Measurements from ENCODE around the gene WASHC4.

WASHC4 gene

DNA sequence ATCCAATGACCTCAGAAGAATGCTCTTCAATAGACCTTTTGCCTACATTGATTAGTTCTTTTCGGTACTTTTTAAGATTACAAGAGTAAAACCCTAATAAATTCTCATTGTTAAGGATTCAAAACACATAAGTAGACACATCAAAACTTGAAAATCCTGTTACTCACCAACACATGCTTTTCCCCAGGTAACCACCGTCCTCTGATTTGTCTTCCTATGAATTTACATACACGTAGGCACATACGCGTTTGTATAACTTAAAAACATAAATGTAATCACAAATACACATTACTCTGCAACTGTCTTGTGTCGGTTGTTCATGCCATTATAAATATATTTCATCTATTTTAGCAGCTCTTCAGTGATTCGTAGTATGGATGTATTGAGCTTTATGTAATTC lies 910 bp upstream of the WASHC4 start:
- Mint-ChIP-seq H3K27me3 (peaks cover 25% of the 10 kb centered on the region), H3K36me3 (ENCODE audit: low read depth) (peaks cover 3% of the 10 kb centered on the region), H3K4me1 (peaks cover 33% of the 10 kb centered on the region), H3K9me3 (peaks cover 3% of the 10 kb centered on the region), H3K4me3 (peak overlapping the region; percentile 87), H3K27ac (no peak overlapping the region)
- no peak for DNase-seq
- ATAC-seq = no peak

DNA sequence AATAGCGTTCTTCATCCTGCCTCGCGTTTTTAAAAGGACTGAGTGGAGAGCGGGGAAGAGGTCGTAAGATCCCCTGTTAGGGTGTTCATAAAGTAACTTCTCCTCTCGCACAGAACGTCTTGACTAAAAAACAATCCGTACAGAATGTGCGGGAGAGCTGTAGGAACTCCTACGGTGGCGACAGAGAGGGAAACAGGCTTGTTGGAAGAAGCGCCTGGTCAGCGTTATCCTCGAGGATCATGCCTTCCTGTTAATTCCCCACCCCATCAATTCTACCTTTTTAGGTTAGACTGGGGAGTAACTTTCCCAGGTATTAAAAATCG lies 399 bp upstream of the WASHC4 start:
- H3K4me1 Mint-ChIP-seq = peaks cover 36% of the 10 kb centered on the region
- peaks cover 25% of the 10 kb centered on the region for H3K27me3 Mint-ChIP-seq
- ATAC-seq (peak; percentile 2), DNase-seq (no peak)
- peaks cover 8% of the 10 kb centered on the region for H3K36me3 Mint-ChIP-seq (ENCODE audit: low read depth)
- peak overlapping the region; percentile 82 for H3K27ac Mint-ChIP-seq
- peaks cover 3% of the 10 kb centered on the region for H3K9me3 Mint-ChIP-seq
- H3K4me3 Mint-ChIP-seq = peak overlapping the region; percentile 87

DNA sequence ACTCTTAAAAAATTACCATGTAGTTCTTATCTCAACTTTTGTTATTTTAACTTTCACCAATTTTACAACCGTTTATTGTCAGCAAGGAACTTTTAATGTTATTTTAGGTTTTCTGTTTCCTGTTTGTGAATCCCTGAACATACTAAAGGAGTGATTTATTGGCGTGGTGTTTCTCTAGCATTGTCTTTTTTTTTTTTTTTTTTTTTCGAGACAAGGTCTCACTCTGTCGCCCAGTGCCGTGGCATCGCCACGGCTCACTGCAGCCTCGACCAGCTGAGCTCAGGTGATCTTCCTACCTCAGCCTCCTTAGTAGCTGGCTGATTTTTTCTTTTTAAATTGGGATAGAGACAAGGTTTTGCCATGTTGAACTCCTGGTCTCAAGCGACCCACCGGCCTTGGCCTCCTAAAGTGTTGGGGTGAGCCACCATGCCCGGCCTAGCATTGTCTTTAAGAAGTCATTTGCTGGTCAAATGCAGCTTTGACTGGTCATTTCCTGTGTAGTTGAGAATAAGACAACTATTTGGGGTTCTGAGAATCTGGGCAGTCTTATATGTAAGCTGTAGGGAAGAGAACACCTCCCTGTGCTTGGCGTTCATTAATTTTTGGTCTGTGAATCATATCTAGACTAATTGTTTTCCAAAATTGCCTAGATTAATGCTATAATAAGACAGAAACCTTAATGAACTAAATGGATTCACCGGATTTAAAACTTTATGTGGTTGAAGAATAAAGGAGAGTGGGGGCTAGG lies 2.1 kb downstream of the WASHC4 start:
- H3K4me1 Mint-ChIP-seq = peaks cover 47% of the 10 kb centered on the region
- DNase-seq = no peak
- no peak for ATAC-seq
- peaks cover 3% of the 10 kb centered on the region for H3K9me3 Mint-ChIP-seq
- H3K36me3 Mint-ChIP-seq (ENCODE audit: low read depth) = peaks cover 19% of the 10 kb centered on the region
- peak overlapping the region; percentile 82 for H3K27ac Mint-ChIP-seq
- peak overlapping the region; percentile 87 for H3K4me3 Mint-ChIP-seq
- peaks cover 11% of the 10 kb centered on the region for H3K27me3 Mint-ChIP-seq

DNA sequence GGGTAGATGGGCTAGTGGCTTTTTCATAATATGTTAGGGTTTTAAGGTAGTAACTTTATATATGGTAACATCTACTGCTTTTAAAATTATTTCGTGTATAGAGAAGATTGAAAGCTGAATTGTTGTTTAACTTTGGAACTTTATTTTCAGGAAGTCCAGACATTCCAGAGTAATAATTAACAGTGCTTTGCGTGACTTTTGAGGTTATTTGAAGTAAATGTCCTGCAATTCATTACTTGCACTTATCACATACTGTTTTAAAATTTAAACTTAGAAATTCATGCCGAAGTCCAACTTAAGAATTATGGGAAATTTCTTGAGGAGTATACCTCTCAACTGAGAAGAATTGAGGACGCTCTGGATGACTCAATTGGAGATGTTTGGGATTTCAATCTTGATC lies 3.3 kb downstream of the WASHC4 start:
- ATAC-seq (no peak), DNase-seq (no peak)
- Mint-ChIP-seq H3K9me3 (no peaks in the 10 kb centered on the region), H3K27me3 (peaks cover 7% of the 10 kb centered on the region), H3K27ac (no peak overlapping the region), H3K4me1 (peaks cover 47% of the 10 kb centered on the region), H3K4me3 (no peak overlapping the region), H3K36me3 (ENCODE audit: low read depth) (peaks cover 25% of the 10 kb centered on the region)

DNA sequence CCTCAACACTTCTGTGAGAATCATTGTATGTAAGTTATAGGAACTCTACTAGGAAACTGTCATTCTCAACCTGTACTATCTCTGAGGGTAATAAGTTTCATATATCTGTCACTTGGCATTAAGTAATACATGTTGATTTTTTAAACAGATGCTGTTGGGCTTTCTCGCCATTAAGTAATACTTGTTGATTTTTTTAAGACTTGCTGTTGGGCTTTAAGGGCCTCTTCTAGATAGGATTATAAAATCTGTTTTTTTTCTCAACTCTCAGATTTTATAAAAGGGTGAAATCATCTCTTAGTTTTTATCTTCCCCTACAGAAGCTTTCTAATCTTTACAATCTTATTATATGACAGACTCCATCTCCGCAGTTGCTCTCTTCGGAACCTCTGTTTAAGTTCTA lies 5.6 kb downstream of the WASHC4 start:
- no peak overlapping the region for H3K27ac Mint-ChIP-seq
- H3K36me3 Mint-ChIP-seq (ENCODE audit: low read depth) = peaks cover 31% of the 10 kb centered on the region
- H3K9me3 Mint-ChIP-seq = no peaks in the 10 kb centered on the region
- H3K27me3 Mint-ChIP-seq = no peaks in the 10 kb centered on the region
- ATAC-seq = no peak
- H3K4me1 Mint-ChIP-seq = peaks cover 37% of the 10 kb centered on the region
- no peak for DNase-seq
- H3K4me3 Mint-ChIP-seq = no peak overlapping the region

DNA sequence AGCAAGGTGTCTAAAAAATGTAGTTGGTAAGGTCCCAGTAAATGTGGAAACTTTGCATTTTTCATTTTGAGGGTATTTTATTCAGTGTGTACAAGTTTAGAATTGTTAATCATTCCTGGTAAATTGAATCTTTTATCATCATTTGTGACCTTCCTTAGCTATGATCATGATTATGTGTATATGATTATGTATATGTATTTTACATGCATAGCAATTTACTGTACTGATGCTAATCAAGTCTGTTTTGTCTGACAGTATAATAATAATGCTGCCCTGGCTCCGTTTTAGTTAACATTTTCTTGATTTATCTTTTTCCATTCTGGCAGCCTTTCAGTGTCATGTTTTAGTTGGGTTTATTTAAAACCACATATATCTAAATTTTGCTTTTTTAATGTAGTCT lies 9.4 kb downstream of the WASHC4 start:
- no peak overlapping the region for H3K27ac Mint-ChIP-seq
- ATAC-seq (no peak), DNase-seq (no peak)
- no peaks in the 10 kb centered on the region for H3K27me3 Mint-ChIP-seq
- H3K4me1 Mint-ChIP-seq = peaks cover 13% of the 10 kb centered on the region
- no peaks in the 10 kb centered on the region for H3K9me3 Mint-ChIP-seq
- H3K36me3 Mint-ChIP-seq (ENCODE audit: low read depth) = peaks cover 44% of the 10 kb centered on the region
- H3K4me3 Mint-ChIP-seq = no peak overlapping the region

DNA sequence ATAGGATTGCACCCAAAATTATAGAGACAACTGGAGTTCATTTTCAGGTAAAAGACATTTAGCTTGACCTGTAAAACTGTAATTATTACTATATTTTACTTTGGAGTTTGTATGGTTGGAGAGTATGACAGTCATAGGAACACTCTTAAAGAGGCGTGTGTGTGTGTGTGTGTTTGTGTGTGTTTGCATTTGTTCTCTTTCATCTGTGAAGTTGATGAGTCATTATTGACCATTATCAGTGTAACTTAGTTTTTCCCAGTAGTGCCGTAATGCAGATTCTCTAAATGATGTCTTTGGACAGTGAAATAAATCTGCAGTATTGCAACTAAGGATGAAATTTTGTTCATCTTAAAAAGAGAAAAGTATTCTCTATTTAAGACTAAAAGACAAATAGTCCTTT lies 13.0 kb downstream of the WASHC4 start:
- Mint-ChIP-seq H3K36me3 (ENCODE audit: low read depth) (peaks cover 39% of the 10 kb centered on the region), H3K4me1 (no peaks in the 10 kb centered on the region), H3K4me3 (no peak overlapping the region), H3K9me3 (no peaks in the 10 kb centered on the region), H3K27me3 (no peaks in the 10 kb centered on the region), H3K27ac (no peak overlapping the region)
- DNase-seq = no peak
- ATAC-seq = no peak

DNA sequence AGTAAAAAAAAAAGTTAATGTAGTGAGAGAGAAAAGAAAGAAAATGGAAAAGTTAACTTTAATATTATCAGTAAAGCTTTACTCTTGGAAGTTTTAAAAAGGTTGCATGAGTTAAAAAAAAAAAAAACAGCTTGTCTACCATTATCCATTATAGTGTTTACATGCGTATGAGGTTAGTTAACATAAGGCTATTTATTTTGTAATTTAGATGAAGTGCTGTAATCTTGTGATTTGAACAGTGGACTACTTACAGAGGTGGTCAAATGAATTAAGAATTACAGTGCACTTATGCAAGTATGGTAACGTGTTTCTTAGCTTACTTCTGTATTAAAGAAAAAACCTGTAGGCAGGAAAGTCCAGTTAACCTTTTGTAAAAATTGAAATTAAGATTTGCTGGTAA lies 30.7 kb downstream of the WASHC4 start:
- Mint-ChIP-seq H3K27me3 (no peaks in the 10 kb centered on the region), H3K4me1 (no peaks in the 10 kb centered on the region), H3K9me3 (no peaks in the 10 kb centered on the region), H3K27ac (no peak overlapping the region), H3K36me3 (ENCODE audit: low read depth) (peaks cover 38% of the 10 kb centered on the region), H3K4me3 (no peak overlapping the region)
- no peak for DNase-seq
- no peak for ATAC-seq

DNA sequence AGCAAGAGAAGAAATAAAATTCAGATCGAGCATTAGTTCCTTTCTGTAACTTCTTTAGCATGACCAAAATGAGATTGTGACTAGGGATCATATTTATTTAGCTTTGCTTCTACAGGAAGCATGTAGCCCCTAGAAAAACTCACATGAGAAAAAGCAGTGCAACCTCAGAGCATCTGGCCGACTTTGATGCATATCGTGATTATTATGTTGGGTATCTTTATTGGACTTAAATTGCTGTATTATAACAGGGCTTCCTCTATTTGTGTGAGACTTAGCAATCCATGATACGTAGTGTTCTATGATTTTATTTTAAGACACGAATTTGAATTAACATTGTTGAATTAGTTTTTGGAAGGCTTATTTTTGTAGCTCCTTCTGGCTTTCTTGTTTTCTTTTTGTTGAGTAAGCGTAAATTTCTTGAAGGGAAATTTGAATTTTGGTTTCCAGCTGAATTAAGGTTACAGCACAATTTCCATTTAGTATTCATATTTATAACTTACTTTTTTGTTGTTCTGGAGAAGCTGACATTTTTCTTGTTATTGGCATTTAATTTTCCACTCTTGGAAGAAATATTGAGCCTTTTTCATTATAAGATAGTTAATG lies 33.9 kb downstream of the WASHC4 start:
- no peaks in the 10 kb centered on the region for H3K27me3 Mint-ChIP-seq
- H3K36me3 Mint-ChIP-seq (ENCODE audit: low read depth) = peaks cover 32% of the 10 kb centered on the region
- no peaks in the 10 kb centered on the region for H3K9me3 Mint-ChIP-seq
- no peak for ATAC-seq
- H3K27ac Mint-ChIP-seq = no peak overlapping the region
- DNase-seq = no peak
- no peaks in the 10 kb centered on the region for H3K4me1 Mint-ChIP-seq
- no peak overlapping the region for H3K4me3 Mint-ChIP-seq

DNA sequence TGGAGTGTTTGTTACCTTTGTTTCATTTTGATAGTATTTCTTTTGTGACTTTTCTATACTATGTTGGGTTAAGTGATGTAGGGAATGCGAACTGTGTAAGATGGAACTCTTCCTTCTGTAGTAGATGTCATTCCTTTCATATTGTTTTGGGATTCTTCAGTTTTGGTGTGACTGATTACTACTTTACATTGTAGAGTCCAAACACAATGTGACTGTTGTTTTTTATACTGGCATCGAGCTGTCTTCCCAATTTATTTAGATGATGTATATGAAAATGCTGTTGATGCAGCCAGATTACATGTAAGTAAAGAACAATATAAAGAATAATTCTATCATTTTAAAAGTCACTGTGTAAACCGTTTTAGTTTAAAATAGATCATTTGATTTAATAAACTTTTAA lies 34.7 kb downstream of the WASHC4 start:
- no peaks in the 10 kb centered on the region for H3K9me3 Mint-ChIP-seq
- H3K27me3 Mint-ChIP-seq = no peaks in the 10 kb centered on the region
- H3K36me3 Mint-ChIP-seq (ENCODE audit: low read depth) = peaks cover 35% of the 10 kb centered on the region
- no peak overlapping the region for H3K4me3 Mint-ChIP-seq
- H3K27ac Mint-ChIP-seq = no peak overlapping the region
- ATAC-seq (no peak), DNase-seq (no peak)
- H3K4me1 Mint-ChIP-seq = no peaks in the 10 kb centered on the region

DNA sequence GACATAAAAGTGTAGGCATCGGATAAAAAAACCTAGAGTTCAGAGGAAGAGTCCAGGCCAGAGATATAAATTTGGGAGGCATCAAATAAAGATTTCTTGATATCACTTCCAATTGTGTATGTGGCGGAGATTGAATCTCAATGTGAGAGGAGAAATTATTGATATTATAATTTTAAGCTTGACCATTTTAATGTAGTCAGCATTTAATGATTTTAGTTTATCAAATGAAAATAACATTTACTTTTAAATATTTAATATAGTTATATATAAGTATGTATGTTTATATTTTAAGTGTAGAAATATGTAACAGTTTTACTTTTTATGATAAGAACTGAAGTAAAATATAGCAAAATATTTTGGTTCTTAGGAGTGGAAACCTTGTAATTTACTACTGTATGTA lies 48.7 kb downstream of the WASHC4 start:
- no peak for ATAC-seq
- H3K4me3 Mint-ChIP-seq = no peak overlapping the region
- H3K27me3 Mint-ChIP-seq = no peaks in the 10 kb centered on the region
- H3K27ac Mint-ChIP-seq = no peak overlapping the region
- H3K36me3 Mint-ChIP-seq (ENCODE audit: low read depth) = peaks cover 27% of the 10 kb centered on the region
- H3K4me1 Mint-ChIP-seq = peaks cover 3% of the 10 kb centered on the region
- no peaks in the 10 kb centered on the region for H3K9me3 Mint-ChIP-seq
- no peak for DNase-seq

DNA sequence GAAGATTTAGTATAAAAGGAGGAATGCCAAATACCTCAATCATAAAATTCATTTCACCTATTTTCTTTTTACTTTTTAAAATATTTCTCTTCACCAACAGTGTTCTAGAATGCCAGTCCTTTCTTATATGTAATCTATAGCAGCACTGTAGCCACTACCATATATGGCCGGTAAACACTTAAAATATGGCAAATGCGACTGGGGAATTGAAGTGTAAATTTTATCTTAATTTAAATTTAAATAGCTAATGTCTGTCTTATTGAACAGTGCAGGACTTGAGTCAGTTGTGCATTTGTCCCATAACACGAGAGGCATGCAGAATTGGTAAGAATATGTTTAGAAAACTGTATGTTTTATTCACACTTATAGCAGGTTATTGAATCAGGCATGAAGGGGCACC lies 50.1 kb downstream of the WASHC4 start:
- Mint-ChIP-seq H3K36me3 (ENCODE audit: low read depth) (peaks cover 32% of the 10 kb centered on the region), H3K9me3 (no peaks in the 10 kb centered on the region), H3K4me1 (peaks cover 3% of the 10 kb centered on the region), H3K27ac (no peak overlapping the region), H3K4me3 (no peak overlapping the region), H3K27me3 (no peaks in the 10 kb centered on the region)
- DNase-seq = no peak
- no peak for ATAC-seq

DNA sequence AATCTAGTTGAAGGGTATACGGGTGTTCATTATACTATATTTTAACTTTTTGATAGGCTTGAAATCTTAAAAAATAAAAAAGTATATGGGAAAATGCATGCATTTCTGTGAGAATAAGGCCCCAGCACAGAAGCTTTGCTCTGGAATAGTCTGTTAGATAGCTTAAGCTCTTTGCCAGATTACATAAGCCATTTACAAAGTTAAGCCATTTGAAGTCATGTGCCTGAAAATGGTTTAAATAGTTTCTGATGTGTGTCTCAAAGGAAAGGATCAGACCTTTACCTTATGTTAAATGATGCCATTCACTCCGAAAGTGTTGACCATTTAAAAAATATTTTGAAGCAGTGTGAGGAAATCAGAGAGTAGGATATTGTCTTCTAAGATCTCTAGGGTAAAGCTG lies 51.3 kb downstream of the WASHC4 start:
- ATAC-seq = no peak
- H3K36me3 Mint-ChIP-seq (ENCODE audit: low read depth) = peaks cover 39% of the 10 kb centered on the region
- no peak overlapping the region for H3K4me3 Mint-ChIP-seq
- peaks cover 3% of the 10 kb centered on the region for H3K4me1 Mint-ChIP-seq
- no peaks in the 10 kb centered on the region for H3K27me3 Mint-ChIP-seq
- no peak for DNase-seq
- no peak overlapping the region for H3K27ac Mint-ChIP-seq
- no peaks in the 10 kb centered on the region for H3K9me3 Mint-ChIP-seq

DNA sequence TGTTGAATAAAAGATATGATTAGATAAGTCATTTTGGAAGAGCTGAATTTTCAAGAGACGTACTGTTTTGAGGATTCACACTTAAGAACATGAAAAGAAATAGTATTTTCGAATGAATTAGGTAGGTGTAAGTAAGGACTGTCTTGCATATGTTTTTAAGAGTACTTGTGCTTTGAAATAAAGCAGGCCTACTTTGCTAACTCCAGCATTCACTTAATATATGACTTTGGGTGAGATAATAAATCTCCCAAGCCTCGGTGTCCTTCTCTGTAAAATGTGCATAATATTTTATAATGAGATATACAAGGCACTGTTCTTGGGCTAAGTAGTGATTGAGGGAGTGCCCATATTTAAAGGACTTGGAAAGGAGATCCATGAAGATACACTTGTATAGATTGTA lies 54.6 kb downstream of the WASHC4 start:
- no peaks in the 10 kb centered on the region for H3K27me3 Mint-ChIP-seq
- H3K9me3 Mint-ChIP-seq = no peaks in the 10 kb centered on the region
- H3K4me3 Mint-ChIP-seq = no peak overlapping the region
- peaks cover 3% of the 10 kb centered on the region for H3K4me1 Mint-ChIP-seq
- peaks cover 37% of the 10 kb centered on the region for H3K36me3 Mint-ChIP-seq (ENCODE audit: low read depth)
- ATAC-seq (no peak), DNase-seq (no peak)
- no peak overlapping the region for H3K27ac Mint-ChIP-seq

DNA sequence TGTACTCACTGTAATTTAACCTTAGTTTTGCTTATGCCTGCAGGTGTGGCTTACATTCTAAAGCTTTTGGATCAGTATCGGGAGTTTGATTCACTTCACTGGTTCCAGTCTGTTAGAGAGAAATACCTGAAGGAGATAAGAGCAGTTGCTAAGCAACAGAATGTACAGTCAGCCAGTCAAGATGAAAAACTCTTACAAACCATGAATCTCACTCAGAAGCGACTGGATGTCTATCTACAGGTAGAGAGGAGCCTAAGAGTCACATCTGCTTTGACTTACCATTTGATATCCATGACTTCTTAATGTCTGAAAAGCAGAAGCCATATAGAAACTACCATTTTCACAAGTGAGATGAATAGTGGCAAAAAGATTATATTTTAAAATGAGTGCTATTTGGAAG lies 56.5 kb downstream of the WASHC4 start:
- Mint-ChIP-seq H3K4me1 (peaks cover 3% of the 10 kb centered on the region), H3K9me3 (no peaks in the 10 kb centered on the region), H3K27me3 (no peaks in the 10 kb centered on the region), H3K27ac (no peak overlapping the region), H3K4me3 (no peak overlapping the region), H3K36me3 (ENCODE audit: low read depth) (peaks cover 37% of the 10 kb centered on the region)
- ATAC-seq (no peak), DNase-seq (no peak)

DNA sequence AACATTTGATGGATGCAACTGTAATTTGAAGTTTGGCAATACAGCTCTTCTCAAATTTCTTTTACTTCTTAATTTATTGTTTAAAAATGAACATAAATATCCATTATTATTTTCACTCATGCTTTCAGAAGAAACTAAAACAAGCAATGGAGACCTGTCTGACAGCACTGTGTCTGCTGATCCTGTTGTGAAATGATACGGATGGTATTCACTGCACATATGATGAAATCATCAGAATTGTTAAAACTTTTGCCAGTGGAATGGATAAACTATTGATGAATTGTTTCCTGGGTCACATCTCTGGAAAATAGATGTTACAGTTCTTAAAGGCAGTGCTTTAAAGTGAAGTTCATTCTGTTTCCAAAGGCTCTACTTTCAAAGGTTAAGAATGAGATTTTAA lies 59.2 kb downstream of the WASHC4 start:
- no peak overlapping the region for H3K4me3 Mint-ChIP-seq
- H3K27ac Mint-ChIP-seq = no peak overlapping the region
- peaks cover 25% of the 10 kb centered on the region for H3K36me3 Mint-ChIP-seq (ENCODE audit: low read depth)
- DNase-seq = no peak
- H3K4me1 Mint-ChIP-seq = no peaks in the 10 kb centered on the region
- H3K27me3 Mint-ChIP-seq = no peaks in the 10 kb centered on the region
- H3K9me3 Mint-ChIP-seq = no peaks in the 10 kb centered on the region
- no peak for ATAC-seq
